ENCODE measurements around the gene STIMATE. TPM values are rescaled to one million over a fixed set of nuclear protein-coding genes. Genes with fewer than 3 reads are reported as not detected.

Gene STIMATE
- polyA plus RNA-seq, 1 donor from 2014 or later = 14.6 TPM

DNA sequence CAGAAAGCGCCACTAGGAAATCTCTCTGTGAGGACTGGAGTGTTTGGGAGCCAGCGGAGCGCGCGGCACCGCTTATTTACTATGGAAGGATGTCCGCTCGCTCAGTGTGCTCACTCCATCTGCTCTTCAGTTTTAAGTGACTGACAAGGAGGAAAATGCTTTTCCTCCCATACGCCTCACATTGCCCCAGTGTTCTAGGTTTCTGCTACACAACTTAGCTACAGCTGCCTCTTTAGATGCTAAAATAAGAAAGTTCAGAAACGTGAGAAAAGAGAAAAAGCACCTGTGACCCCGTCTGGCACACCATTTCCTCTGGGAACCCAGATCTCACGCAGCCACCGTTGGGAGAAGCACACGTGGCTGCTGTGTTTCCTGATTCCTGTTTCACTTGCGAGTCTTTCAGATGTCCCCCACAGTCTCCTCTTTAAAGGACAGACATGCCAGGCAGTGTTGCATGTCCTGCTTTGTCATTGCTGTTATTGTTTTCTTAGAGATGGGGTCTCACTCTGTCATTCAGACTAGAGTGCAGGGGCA lies 50.8 kb downstream of the STIMATE start:
- H3K27me3 ChIP-seq (ENCODE audit: insufficient read depth, low read depth, low read length) = no peaks in the 10 kb centered on the region
- H3K4me2 ChIP-seq (ENCODE audit: low read length) = no peak overlapping the region
- H3K9ac ChIP-seq (ENCODE audit: low read length) = no peak overlapping the region
- TF ChIP-seq RAD21 (conservative IDR thresholded peaks at IDR 0.05) = no peak
- TF ChIP-seq EZH2 (IDR thresholded peaks at IDR 0.05; ENCODE audit: borderline replicate concordance, insufficient read depth, low read length, poor library complexity, severe bottlenecking) = no peak
- no peak for TF ChIP-seq POLR2AphosphoS5 (IDR thresholded peaks at IDR 0.05)
- TF ChIP-seq, protein P1, sequence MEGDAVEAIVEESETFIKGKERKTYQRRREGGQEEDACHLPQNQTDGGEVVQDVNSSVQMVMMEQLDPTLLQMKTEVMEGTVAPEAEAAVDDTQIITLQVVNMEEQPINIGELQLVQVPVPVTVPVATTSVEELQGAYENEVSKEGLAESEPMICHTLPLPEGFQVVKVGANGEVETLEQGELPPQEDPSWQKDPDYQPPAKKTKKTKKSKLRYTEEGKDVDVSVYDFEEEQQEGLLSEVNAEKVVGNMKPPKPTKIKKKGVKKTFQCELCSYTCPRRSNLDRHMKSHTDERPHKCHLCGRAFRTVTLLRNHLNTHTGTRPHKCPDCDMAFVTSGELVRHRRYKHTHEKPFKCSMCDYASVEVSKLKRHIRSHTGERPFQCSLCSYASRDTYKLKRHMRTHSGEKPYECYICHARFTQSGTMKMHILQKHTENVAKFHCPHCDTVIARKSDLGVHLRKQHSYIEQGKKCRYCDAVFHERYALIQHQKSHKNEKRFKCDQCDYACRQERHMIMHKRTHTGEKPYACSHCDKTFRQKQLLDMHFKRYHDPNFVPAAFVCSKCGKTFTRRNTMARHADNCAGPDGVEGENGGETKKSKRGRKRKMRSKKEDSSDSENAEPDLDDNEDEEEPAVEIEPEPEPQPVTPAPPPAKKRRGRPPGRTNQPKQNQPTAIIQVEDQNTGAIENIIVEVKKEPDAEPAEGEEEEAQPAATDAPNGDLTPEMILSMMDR (IDR thresholded peaks at IDR 0.05; ENCODE audit: poor library complexity, severe bottlenecking) = no peak
- TF ChIP-seq EP300 (conservative IDR thresholded peaks at IDR 0.05; ENCODE audit: poor library complexity, severe bottlenecking) = no peak
- no peak for TF ChIP-seq TAF1 (IDR thresholded peaks at IDR 0.05; ENCODE audit: low read depth)
- no peak overlapping the region for H3K27ac ChIP-seq (ENCODE audit: low read length)
- no peaks in the 10 kb centered on the region for H3K9me2 ChIP-seq (ENCODE audit: insufficient read depth, low read length)
- H3K9me3 ChIP-seq (ENCODE audit: low read length) = no peaks in the 10 kb centered on the region
- H3K36me3 ChIP-seq (ENCODE audit: insufficient read depth, low read length) = no peaks in the 10 kb centered on the region
- no peaks in the 10 kb centered on the region for H3K79me2 ChIP-seq (replicated peaks; ENCODE audit: insufficient read depth, low read length)
- H2AFZ ChIP-seq (ENCODE audit: low read depth, low read length) = no peak overlapping the region
- H3K4me3 ChIP-seq (ENCODE audit: low read length) = no peak overlapping the region
- no peaks in the 10 kb centered on the region for H3F3A ChIP-seq (ENCODE audit: insufficient read depth, low read length, poor library complexity, severe bottlenecking)
- H4K20me1 ChIP-seq (ENCODE audit: insufficient read depth) = no peaks in the 10 kb centered on the region

DNA sequence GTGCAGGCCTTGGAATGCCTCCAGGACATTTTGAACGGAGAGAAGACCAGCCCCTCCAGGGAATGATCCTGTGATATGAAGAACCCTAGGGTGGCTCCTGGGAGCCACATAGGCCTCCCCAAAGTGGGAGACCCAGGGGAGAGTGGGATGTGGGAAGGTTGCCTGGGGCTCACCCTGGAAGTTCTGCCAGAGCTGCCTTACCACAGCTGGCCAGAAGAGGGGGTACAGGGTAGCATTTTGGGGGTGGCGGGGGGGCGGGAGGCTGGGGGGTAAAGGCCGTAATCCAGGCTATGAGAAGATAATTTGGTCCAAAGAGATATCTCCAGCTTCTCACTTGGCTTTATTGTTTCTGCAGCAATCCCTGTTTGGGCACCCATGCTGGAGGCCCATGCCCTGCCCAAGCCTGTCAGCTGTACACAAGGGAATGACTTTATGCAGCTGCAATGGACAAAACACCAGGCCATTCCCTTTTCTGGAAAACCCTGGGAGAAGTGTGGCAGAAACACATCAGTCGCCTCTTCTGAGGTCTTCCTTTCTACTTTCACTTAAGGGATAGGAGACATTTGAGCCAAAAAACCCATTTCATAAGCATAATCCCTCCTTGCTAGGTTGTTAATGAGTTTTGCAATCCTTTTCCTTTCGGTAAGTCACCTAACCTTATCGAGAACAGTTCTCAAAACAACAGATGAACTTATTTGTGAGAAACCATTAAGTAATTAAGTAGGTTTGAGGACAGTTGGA lies 51.5 kb downstream of the STIMATE start:
- H3K4me3 ChIP-seq (ENCODE audit: low read length) = no peak overlapping the region
- H3K79me2 ChIP-seq (replicated peaks; ENCODE audit: insufficient read depth, low read length) = no peaks in the 10 kb centered on the region
- H3K27me3 ChIP-seq (ENCODE audit: insufficient read depth, low read depth, low read length) = no peaks in the 10 kb centered on the region
- H3K4me2 ChIP-seq (ENCODE audit: low read length) = no peak overlapping the region
- no peaks in the 10 kb centered on the region for H3F3A ChIP-seq (ENCODE audit: insufficient read depth, low read length, poor library complexity, severe bottlenecking)
- H3K36me3 ChIP-seq (ENCODE audit: insufficient read depth, low read length) = no peaks in the 10 kb centered on the region
- no peak overlapping the region for H3K9ac ChIP-seq (ENCODE audit: low read length)
- H3K9me3 ChIP-seq (ENCODE audit: low read length) = no peaks in the 10 kb centered on the region
- H2AFZ ChIP-seq (ENCODE audit: low read depth, low read length) = no peak overlapping the region
- H4K20me1 ChIP-seq (ENCODE audit: insufficient read depth) = no peaks in the 10 kb centered on the region
- no peak for TF ChIP-seq SMC3 (conservative IDR thresholded peaks at IDR 0.05; ENCODE audit: poor library complexity)
- no peak for TF ChIP-seq EP300 (conservative IDR thresholded peaks at IDR 0.05; ENCODE audit: poor library complexity, severe bottlenecking)
- TF ChIP-seq RAD21 (conservative IDR thresholded peaks at IDR 0.05) = no peak
- no peak for TF ChIP-seq TAF1 (IDR thresholded peaks at IDR 0.05; ENCODE audit: low read depth)
- TF ChIP-seq MXI1 (conservative IDR thresholded peaks at IDR 0.05; ENCODE audit: poor library complexity, severe bottlenecking) = no peak
- no peak for TF ChIP-seq EZH2 (IDR thresholded peaks at IDR 0.05; ENCODE audit: borderline replicate concordance, insufficient read depth, low read length, poor library complexity, severe bottlenecking)
- TF ChIP-seq, protein P1 (IDR thresholded peaks at IDR 0.05; ENCODE audit: poor library complexity, severe bottlenecking) = no peak
- no peak for TF ChIP-seq POLR2AphosphoS5 (IDR thresholded peaks at IDR 0.05)
- TF ChIP-seq, protein P2, sequence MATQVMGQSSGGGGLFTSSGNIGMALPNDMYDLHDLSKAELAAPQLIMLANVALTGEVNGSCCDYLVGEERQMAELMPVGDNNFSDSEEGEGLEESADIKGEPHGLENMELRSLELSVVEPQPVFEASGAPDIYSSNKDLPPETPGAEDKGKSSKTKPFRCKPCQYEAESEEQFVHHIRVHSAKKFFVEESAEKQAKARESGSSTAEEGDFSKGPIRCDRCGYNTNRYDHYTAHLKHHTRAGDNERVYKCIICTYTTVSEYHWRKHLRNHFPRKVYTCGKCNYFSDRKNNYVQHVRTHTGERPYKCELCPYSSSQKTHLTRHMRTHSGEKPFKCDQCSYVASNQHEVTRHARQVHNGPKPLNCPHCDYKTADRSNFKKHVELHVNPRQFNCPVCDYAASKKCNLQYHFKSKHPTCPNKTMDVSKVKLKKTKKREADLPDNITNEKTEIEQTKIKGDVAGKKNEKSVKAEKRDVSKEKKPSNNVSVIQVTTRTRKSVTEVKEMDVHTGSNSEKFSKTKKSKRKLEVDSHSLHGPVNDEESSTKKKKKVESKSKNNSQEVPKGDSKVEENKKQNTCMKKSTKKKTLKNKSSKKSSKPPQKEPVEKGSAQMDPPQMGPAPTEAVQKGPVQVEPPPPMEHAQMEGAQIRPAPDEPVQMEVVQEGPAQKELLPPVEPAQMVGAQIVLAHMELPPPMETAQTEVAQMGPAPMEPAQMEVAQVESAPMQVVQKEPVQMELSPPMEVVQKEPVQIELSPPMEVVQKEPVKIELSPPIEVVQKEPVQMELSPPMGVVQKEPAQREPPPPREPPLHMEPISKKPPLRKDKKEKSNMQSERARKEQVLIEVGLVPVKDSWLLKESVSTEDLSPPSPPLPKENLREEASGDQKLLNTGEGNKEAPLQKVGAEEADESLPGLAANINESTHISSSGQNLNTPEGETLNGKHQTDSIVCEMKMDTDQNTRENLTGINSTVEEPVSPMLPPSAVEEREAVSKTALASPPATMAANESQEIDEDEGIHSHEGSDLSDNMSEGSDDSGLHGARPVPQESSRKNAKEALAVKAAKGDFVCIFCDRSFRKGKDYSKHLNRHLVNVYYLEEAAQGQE (IDR thresholded peaks at IDR 0.05; ENCODE audit: borderline replicate concordance) = no peak
- no peaks in the 10 kb centered on the region for H3K9me2 ChIP-seq (ENCODE audit: insufficient read depth, low read length)
- no peak overlapping the region for H3K27ac ChIP-seq (ENCODE audit: low read length)

All from neural cell (in vitro differentiated cells).